Transverse colon (tissue), 4 donors: ENCODE results near the gene BEX2. TPM values are rescaled to one million over a fixed set of nuclear protein-coding genes. Genes with fewer than 3 reads are reported as not detected.
A peak's percentile ranks its signal among the peaks of the same experiment; 100 is the strongest.
"Not testable (repeated sequence)": the region's sequence is repeated elsewhere in the genome, so short reads cannot be mapped to it uniquely, and the experiment has no call there.

ENCODE experiments used
- DNase-seq: peaks from one replicate; pipeline ENCODE4 v3.0.0-alpha.2; 2019
- H3K27ac ChIP-seq, 4 donors: fragments of 200-600 bp; sonication (generic); 2 replicates each; pipeline ENCODE4 v1.5.1; 2016 to 2018; ENCODE audit warnings: inconsistent platforms in 4 of 4
- H3K27me3 ChIP-seq: fragments of 200-600 bp; sonication (generic); 2 replicates; pipeline ENCODE4 v1.5.1; 2017; ENCODE audit warnings: inconsistent platforms
- H3K36me3 ChIP-seq, 4 donors: fragments of 200-600 bp; sonication (generic); 2 replicates each; pipeline ENCODE4 v1.5.1; 2017 to 2019; ENCODE audit warnings: inconsistent platforms in 4 of 4
- H3K4me1 ChIP-seq, 4 donors: fragments of 200-600 bp; sonication (generic); 2 replicates each; pipeline ENCODE4 v1.5.1; 2017 to 2020; ENCODE audit warnings: inconsistent platforms in 4 of 4
- H3K4me3 ChIP-seq, 4 donors: fragments of 200-600 bp; sonication (generic); 1 replicate in 1 of 4; 2 replicates in 3 of 4; pipeline versions ENCODE4 v1.5.1 to v1.6.1; 2017 to 2019; ENCODE audit warnings: inconsistent platforms in 4 of 4
- H3K9me3 ChIP-seq, 2 donors: fragments of 200-600 bp; sonication (generic); 2 replicates each; pipeline ENCODE4 v1.5.1; 2017 to 2019; ENCODE audit warnings: inconsistent platforms in 2 of 2
- CTCF ChIP-seq, 5 experiments: fragments of 200-600 bp in 3 of 5; fragments of 450-650 bp in 2 of 5; sonication (generic) in 3 of 5; IDR thresholded peaks; 1 replicate in 2 of 5; 2 replicates in 3 of 5; pipeline ENCODE4 v1.5.1; 2016 to 2017; ENCODE audit warnings: antibody characterized with exemption in 5 of 5, inconsistent platforms in 3 of 5, mild to moderate bottlenecking in 2 of 5, moderate library complexity in 1 of 5
- EP300 ChIP-seq: sonication (generic); formaldehyde crosslinking; IDR thresholded peaks from one replicate; pipeline ENCODE4 v1.6.1; 2017; ENCODE audit warnings: antibody characterized with exemption, low read depth
- POLR2A ChIP-seq: fragments of 450-650 bp; IDR thresholded peaks from one replicate; pipeline ENCODE4 v1.6.1; 2016; ENCODE audit warnings: antibody characterized with exemption, mild to moderate bottlenecking, moderate library complexity
- POLR2AphosphoS5 ChIP-seq, 3 donors: sonication (generic); formaldehyde crosslinking; IDR thresholded peaks; one replicate each; pipeline ENCODE4 v1.6.1; 2016; ENCODE audit warnings: antibody characterized with exemption in 3 of 3
- WGBS, 2 donors: methylation state at CpG; one replicate each; pipeline ENCODE4 v1.1.5; 2018; ENCODE audit warnings: low coverage in 1 of 2; 5-methylcytosine and 5-hydroxymethylcytosine counted together
- in situ Hi-C, 4 donors: fragments of 200-750 bp; cut with MboI; loops; one replicate each; pipeline versions ENCODE4 v1.15.0 to v1.15.1; 2017; ENCODE audit warnings: low sequenced_read_pairs in 3 of 4, low pct_ligation_motif_present in 1 of 4, low pct_unique_long_range_greater_than_20kb in 1 of 4
- intact Hi-C: fragments of 100-400 bp; cut with DNase I; formaldehyde crosslinking; loops from one replicate; pipeline ENCODE4 v1.15.1; 2023; ENCODE audit warnings: low total_unique reads
- total RNA-seq, 4 donors: library from RNA; depleted of rRNA; stranded (reverse); fragments of >200 nt; gene quantifications; one replicate each; pipeline ENCODE4 v1.1.0, GENCODE V29; 2016

Gene BEX2
- total RNA-seq, 4 donors from 2014 or later, result 7.5 to 9.1 (median 8.7) TPM; not detected in 1

GRCh38 chrX:103309860-103310554 lies 783 bp downstream of the BEX2 start:
- Histone ChIP-seq H3K4me1 (no peaks in the 10 kb centered on the region), H3K27ac (peak overlapping the region in 1 of 4 donors; percentile 62), H3K36me3 (no peaks in the 10 kb centered on the region), H3K27me3 (no peaks in the 10 kb centered on the region), H3K4me3 (peak overlapping the region; percentile 38 to 74 (median 48)), H3K9me3 (no peaks in the 10 kb centered on the region)
- TF ChIP-seq POLR2AphosphoS5 (IDR thresholded peaks at IDR 0.05) (no peak), EP300 (no peak), CTCF (IDR thresholded peaks at IDR 0.05) (no peak), POLR2A (no peak)
- intact Hi-C loops, result no loop called here
- DNase-seq, result no peak
- 56% methylated on average over 30 of the region's 32 CpGs; no CpG with 5 or more reads in 1 of the 2 donors for WGBS, 2 donors
- in situ Hi-C loops, result no loop called here

- H3K36me3 ChIP-seq, H3K9me3 ChIP-seq, in situ Hi-C loops, DNase-seq, H3K27ac ChIP-seq, H3K4me3 ChIP-seq, H3K27me3 ChIP-seq, intact Hi-C loops, H3K4me1 ChIP-seq: not testable (repeated sequence)
- 86 to 96% methylated on average over 3 to 4 of the region's 4 CpGs for WGBS, 2 donors
Observed at GRCh38 chrX:103305666-103306065, 5.1 kb downstream of the BEX2 start.

GRCh38 chrX:103304705-103305104 lies 6.1 kb downstream of the BEX2 start:
- in situ Hi-C loops (no loop called here), intact Hi-C loops (no loop called here)
- H3K4me3 ChIP-seq, result no peak overlapping the region
- no peaks in the 10 kb centered on the region for H3K36me3 ChIP-seq
- H3K27ac ChIP-seq, result no peak overlapping the region
- DNase-seq, result no peak
- H3K4me1 ChIP-seq, result no peaks in the 10 kb centered on the region
- no peak for TF ChIP-seq POLR2AphosphoS5 (IDR thresholded peaks at IDR 0.05)
- TF ChIP-seq POLR2A, result no peak
- TF ChIP-seq CTCF (IDR thresholded peaks at IDR 0.05), result no peak
- H3K27me3 ChIP-seq, result no peaks in the 10 kb centered on the region
- H3K9me3 ChIP-seq, result no peaks in the 10 kb centered on the region

- TF ChIP-seq CTCF (IDR thresholded peaks at IDR 0.05) (no peak), POLR2A (no peak), POLR2AphosphoS5 (IDR thresholded peaks at IDR 0.05) (no peak), EP300 (no peak)
- DNase-seq, result no peak
- in situ Hi-C loops, result no loop called here
- Histone ChIP-seq H3K27me3 (no peaks in the 10 kb centered on the region), H3K4me1 (no peaks in the 10 kb centered on the region), H3K36me3 (no peaks in the 10 kb centered on the region), H3K27ac (no peak overlapping the region), H3K9me3 (no peaks in the 10 kb centered on the region), H3K4me3 (no peak overlapping the region)
- intact Hi-C loops, result no loop called here
- WGBS, 2 donors, result 73% methylated on average over 2 of the region's 2 CpGs; no CpG with 5 or more reads in 1 of the 2 donors
Observed at GRCh38 chrX:103293118-103293517, 17.7 kb downstream of the BEX2 start.

- no peak for TF ChIP-seq CTCF (IDR thresholded peaks at IDR 0.05)
- no peak for TF ChIP-seq POLR2A
- no peak for TF ChIP-seq EP300
- TF ChIP-seq POLR2AphosphoS5 (IDR thresholded peaks at IDR 0.05), result no peak
- in situ Hi-C loops (no loop called here), intact Hi-C loops (no loop called here)
- no peak overlapping the region for H3K27ac ChIP-seq
- no peaks in the 10 kb centered on the region for H3K36me3 ChIP-seq
- 80 to 100% methylated on average over 1 of the region's 1 CpG for WGBS, 2 donors
- DNase-seq, result no peak
- H3K4me1 ChIP-seq, result no peaks in the 10 kb centered on the region
- no peak overlapping the region for H3K4me3 ChIP-seq
- H3K27me3 ChIP-seq, result peaks cover 2% of the 10 kb centered on the region
- no peaks in the 10 kb centered on the region for H3K9me3 ChIP-seq
Observed at GRCh38 chrX:103279624-103280023, 31.2 kb downstream of the BEX2 start.
